SK-N-SH (cell line): ENCODE measurements around the gene CLSTN2.

Experiments used
- EP300 ChIP-seq, 2 experiments: IDR thresholded peaks; 2 replicates each; pipeline versions ENCODE4 v1.4.0 to v1.6.1; 2012; ENCODE audit warnings: borderline replicate concordance in 1 of 2, low read depth in 1 of 2, low read length in 1 of 2
- FOXJ3 ChIP-seq: sonication (generic); formaldehyde crosslinking; IDR thresholded peaks from 2 replicates; pipeline ENCODE4 v1.5.1; 2020; ENCODE audit warnings: mild to moderate bottlenecking, missing genetic modification reagents
- MAX ChIP-seq: IDR thresholded peaks from 2 replicates; pipeline ENCODE4 v1.4.0; 2012; ENCODE audit warnings: low read depth
- MXI1 ChIP-seq: IDR thresholded peaks from 2 replicates; pipeline ENCODE4 v1.6.1; 2012; ENCODE audit warnings: mild to moderate bottlenecking, low read depth, low read length, improper control_type of control experiment
- POLR2AphosphoS5 ChIP-seq: IDR thresholded peaks from 2 replicates; pipeline ENCODE4 v1.6.1; 2012; ENCODE audit warnings: low read depth, low read length
- RAD21 ChIP-seq: IDR thresholded peaks from 2 replicates; pipeline ENCODE4 v1.6.1; 2012; ENCODE audit warnings: mild to moderate bottlenecking, low read length
- RCOR1 ChIP-seq: fragments of 150-350 bp; IDR thresholded peaks from 2 replicates; pipeline ENCODE4 v1.6.1; 2017; ENCODE audit warnings: antibody characterized with exemption, low read length
- SIN3A ChIP-seq: IDR thresholded peaks from 2 replicates; pipeline ENCODE4 v1.6.1; 2012; ENCODE audit warnings: low read depth, mild to moderate bottlenecking, low read length, moderate library complexity, borderline replicate concordance
- TAF1 ChIP-seq: IDR thresholded peaks from 2 replicates; pipeline ENCODE4 v1.6.1; 2012; ENCODE audit warnings: low read depth, mild to moderate bottlenecking, low read length, moderate library complexity, borderline replicate concordance
- TCF12 ChIP-seq: IDR thresholded peaks from 2 replicates; pipeline ENCODE4 v1.4.0; 2012
- USF1 ChIP-seq: IDR thresholded peaks from 2 replicates; pipeline ENCODE4 v1.4.0; 2012; ENCODE audit warnings: low read depth, borderline replicate concordance
- YY1 ChIP-seq: IDR thresholded peaks from 2 replicates; pipeline ENCODE4 v1.4.0; 2012; ENCODE audit warnings: low read depth, mild to moderate bottlenecking
- TF ChIP-seq, protein P1 (sequence below): fragments of 200-600 bp; sonication (generic); IDR thresholded peaks from 2 replicates; pipeline ENCODE4 v1.6.1; 2017; ENCODE audit warnings: antibody characterized with exemption, mild to moderate bottlenecking, moderate library complexity
- TF ChIP-seq, protein P2 (sequence below): IDR thresholded peaks from 2 replicates; pipeline ENCODE4 v1.6.1; 2012; ENCODE audit warnings: mild to moderate bottlenecking, low read depth, low read length, moderate library complexity

DNA sequence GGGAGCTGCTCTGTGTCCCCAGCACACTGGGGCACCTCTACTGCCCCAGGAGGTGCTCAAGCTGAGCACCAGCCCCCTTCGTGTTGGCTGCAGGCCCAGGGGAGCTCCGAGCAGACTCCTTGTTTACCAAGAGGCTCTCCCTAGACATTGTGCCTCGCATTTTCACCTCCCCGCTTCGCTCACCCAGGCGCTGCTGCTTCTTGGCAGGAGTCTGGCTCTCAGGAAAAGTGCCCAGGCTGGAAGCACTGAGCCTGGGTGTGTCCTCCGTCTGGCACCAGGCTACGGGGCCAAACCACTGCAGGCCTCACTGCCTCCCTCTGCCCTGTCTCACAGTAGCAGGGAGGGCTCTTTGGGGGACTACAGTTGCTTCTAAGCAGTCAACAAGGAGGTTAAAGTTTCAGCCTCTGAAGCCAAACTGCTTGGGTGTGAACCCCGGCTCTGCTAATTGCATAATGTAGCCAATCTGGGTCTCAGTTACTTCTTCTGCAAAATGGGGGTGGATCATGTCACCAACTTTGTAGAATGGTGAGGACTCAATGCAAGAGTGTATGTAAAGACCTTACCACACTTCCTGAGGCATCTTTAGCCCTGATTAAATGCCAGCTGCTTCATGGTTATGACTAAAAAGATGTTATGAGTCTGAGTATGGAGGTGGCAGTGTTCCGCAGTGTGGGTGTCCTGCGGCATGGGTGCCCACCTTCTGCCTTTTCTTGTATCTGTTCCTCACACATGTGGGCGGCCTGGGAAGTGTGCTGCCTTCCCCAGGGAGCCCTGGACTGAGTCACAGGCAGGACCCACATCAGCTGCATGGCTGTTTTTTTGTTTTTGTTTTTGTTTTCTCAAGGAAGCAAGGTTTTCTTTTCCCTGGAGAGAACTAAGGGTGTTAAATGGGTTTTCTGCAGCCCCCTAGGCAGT, 88.9 kb downstream of the CLSTN2 start:
- TF ChIP-seq, protein P1, sequence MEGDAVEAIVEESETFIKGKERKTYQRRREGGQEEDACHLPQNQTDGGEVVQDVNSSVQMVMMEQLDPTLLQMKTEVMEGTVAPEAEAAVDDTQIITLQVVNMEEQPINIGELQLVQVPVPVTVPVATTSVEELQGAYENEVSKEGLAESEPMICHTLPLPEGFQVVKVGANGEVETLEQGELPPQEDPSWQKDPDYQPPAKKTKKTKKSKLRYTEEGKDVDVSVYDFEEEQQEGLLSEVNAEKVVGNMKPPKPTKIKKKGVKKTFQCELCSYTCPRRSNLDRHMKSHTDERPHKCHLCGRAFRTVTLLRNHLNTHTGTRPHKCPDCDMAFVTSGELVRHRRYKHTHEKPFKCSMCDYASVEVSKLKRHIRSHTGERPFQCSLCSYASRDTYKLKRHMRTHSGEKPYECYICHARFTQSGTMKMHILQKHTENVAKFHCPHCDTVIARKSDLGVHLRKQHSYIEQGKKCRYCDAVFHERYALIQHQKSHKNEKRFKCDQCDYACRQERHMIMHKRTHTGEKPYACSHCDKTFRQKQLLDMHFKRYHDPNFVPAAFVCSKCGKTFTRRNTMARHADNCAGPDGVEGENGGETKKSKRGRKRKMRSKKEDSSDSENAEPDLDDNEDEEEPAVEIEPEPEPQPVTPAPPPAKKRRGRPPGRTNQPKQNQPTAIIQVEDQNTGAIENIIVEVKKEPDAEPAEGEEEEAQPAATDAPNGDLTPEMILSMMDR, result no peak
- TF ChIP-seq POLR2AphosphoS5 (no peak), RAD21 (no peak), MAX (no peak), EP300 (IDR thresholded peaks at IDR 0.05; ENCODE audit: borderline replicate concordance in 1 of 2, low read depth in 1 of 2, low read length in 1 of 2) (no peak), TAF1 (no peak), RCOR1 (no peak), SIN3A (no peak), TCF12 (no peak), USF1 (no peak), FOXJ3 (CRISPR knock-in tag) (no peak), YY1 (no peak), MXI1 (no peak)
- TF ChIP-seq, protein P2, sequence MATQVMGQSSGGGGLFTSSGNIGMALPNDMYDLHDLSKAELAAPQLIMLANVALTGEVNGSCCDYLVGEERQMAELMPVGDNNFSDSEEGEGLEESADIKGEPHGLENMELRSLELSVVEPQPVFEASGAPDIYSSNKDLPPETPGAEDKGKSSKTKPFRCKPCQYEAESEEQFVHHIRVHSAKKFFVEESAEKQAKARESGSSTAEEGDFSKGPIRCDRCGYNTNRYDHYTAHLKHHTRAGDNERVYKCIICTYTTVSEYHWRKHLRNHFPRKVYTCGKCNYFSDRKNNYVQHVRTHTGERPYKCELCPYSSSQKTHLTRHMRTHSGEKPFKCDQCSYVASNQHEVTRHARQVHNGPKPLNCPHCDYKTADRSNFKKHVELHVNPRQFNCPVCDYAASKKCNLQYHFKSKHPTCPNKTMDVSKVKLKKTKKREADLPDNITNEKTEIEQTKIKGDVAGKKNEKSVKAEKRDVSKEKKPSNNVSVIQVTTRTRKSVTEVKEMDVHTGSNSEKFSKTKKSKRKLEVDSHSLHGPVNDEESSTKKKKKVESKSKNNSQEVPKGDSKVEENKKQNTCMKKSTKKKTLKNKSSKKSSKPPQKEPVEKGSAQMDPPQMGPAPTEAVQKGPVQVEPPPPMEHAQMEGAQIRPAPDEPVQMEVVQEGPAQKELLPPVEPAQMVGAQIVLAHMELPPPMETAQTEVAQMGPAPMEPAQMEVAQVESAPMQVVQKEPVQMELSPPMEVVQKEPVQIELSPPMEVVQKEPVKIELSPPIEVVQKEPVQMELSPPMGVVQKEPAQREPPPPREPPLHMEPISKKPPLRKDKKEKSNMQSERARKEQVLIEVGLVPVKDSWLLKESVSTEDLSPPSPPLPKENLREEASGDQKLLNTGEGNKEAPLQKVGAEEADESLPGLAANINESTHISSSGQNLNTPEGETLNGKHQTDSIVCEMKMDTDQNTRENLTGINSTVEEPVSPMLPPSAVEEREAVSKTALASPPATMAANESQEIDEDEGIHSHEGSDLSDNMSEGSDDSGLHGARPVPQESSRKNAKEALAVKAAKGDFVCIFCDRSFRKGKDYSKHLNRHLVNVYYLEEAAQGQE, result no peak
